Measurements from ENCODE around the gene DGKD. TPM values are rescaled to one million over a fixed set of nuclear protein-coding genes. Genes with fewer than 3 reads are reported as not detected.
A peak's percentile ranks its signal among the peaks of the same experiment; 100 is the strongest.

The DGKD gene
- total and polyA plus RNA-seq, 9 of the 15 experiments (the other 6 are each of a cell fraction or from before 2014, with no cell fraction given): 0.52 to 29.5 (median 10.6) TPM

DNA sequence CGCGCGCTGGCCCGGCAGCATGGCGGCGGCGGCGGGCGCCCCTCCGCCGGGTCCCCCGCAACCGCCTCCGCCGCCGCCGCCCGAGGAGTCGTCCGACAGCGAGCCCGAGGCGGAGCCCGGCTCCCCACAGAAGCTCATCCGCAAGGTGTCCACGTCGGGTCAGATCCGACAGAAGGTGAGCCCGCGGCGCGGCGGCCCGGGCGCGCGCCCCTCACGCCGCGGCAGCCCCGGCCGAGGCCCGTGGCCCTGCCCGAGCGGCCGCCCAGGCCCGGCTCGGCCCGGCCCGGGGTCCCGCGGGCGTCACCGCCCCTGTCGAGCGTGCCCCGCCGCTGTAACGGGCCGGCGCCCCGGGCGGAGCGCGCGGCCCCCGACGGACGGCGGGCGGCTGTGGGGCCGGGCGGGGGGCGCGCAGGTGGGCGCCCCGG, 218 bp downstream of the DGKD start:
- no peak for FAIRE-seq
- POLR2A ChIA-PET: interaction anchor here (0.6 kb wide), 1 partner anchor 702 kb away, joined by 5 read pairs; no protein-coding TSS in a partner anchor
- TF ChIP-seq NEUROD1 (IDR thresholded peaks at IDR 0.05; ENCODE audit: borderline replicate concordance, low read depth, low read length, partially characterized antibody): no peak
- TF ChIP-seq ZZZ3 (IDR thresholded peaks at IDR 0.05): no peak
- TF ChIP-seq, protein P1, sequence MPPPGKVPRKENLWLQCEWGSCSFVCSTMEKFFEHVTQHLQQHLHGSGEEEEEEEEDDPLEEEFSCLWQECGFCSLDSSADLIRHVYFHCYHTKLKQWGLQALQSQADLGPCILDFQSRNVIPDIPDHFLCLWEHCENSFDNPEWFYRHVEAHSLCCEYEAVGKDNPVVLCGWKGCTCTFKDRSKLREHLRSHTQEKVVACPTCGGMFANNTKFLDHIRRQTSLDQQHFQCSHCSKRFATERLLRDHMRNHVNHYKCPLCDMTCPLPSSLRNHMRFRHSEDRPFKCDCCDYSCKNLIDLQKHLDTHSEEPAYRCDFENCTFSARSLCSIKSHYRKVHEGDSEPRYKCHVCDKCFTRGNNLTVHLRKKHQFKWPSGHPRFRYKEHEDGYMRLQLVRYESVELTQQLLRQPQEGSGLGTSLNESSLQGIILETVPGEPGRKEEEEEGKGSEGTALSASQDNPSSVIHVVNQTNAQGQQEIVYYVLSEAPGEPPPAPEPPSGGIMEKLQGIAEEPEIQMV (tag; conservative IDR thresholded peaks at IDR 0.05; ENCODE audit: low read depth): no peak
- TF ChIP-seq RCOR1 (IDR thresholded peaks at IDR 0.05; ENCODE audit: borderline replicate concordance in 1 of 2, low read depth in 2 of 2, low read length in 2 of 2): no peak
- peak; percentile 68; the same call in 1 of the 2 replicates for TF ChIP-seq PHF8 (IDR thresholded peaks at IDR 0.05; ENCODE audit: borderline replicate concordance, low read length)
- TF ChIP-seq ZNF408 (CRISPR knock-in tag; IDR thresholded peaks at IDR 0.05; ENCODE audit: low read depth): no peak
- no peak for TF ChIP-seq SMARCE1 (IDR thresholded peaks at IDR 0.05)
- no peak for TF ChIP-seq NONO (IDR thresholded peaks at IDR 0.05; ENCODE audit: low read depth in 2 of 2, low read length in 1 of 2)
- TF ChIP-seq SAFB (IDR thresholded peaks at IDR 0.05; ENCODE audit: borderline replicate concordance, low read depth, low read length): no peak
- peak; percentile 0; the same call in 1 of the 2 replicates for TF ChIP-seq ZFX (CRISPR knock-in tag; IDR thresholded peaks at IDR 0.05)
- no peak for TF ChIP-seq FOSL1 (tag; conservative IDR thresholded peaks at IDR 0.05)
- peak; percentile 31 to 78 (median 70) for TF ChIP-seq YY1 (IDR thresholded peaks at IDR 0.05; ENCODE audit: borderline replicate concordance in 1 of 3, control insufficient read depth in 1 of 3, extremely low read depth in 1 of 3, insufficient read depth in 3 of 3, insufficient read length in 1 of 3, insufficient replicate concordance in 2 of 3, low read depth in 1 of 3, low read length in 2 of 3)
- TF ChIP-seq, protein P2, sequence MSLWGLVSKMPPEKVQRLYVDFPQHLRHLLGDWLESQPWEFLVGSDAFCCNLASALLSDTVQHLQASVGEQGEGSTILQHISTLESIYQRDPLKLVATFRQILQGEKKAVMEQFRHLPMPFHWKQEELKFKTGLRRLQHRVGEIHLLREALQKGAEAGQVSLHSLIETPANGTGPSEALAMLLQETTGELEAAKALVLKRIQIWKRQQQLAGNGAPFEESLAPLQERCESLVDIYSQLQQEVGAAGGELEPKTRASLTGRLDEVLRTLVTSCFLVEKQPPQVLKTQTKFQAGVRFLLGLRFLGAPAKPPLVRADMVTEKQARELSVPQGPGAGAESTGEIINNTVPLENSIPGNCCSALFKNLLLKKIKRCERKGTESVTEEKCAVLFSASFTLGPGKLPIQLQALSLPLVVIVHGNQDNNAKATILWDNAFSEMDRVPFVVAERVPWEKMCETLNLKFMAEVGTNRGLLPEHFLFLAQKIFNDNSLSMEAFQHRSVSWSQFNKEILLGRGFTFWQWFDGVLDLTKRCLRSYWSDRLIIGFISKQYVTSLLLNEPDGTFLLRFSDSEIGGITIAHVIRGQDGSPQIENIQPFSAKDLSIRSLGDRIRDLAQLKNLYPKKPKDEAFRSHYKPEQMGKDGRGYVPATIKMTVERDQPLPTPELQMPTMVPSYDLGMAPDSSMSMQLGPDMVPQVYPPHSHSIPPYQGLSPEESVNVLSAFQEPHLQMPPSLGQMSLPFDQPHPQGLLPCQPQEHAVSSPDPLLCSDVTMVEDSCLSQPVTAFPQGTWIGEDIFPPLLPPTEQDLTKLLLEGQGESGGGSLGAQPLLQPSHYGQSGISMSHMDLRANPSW (CRISPR knock-in tag; IDR thresholded peaks at IDR 0.05): no peak
- TF ChIP-seq CBX3 (IDR thresholded peaks at IDR 0.05; ENCODE audit: borderline replicate concordance in 1 of 2, low read length in 2 of 2): no peak
- TF ChIP-seq PTTG1 (tag; IDR thresholded peaks at IDR 0.05; ENCODE audit: low read depth): no peak
- TF ChIP-seq STAT5A (IDR thresholded peaks at IDR 0.05; ENCODE audit: borderline replicate concordance, low read length): no peak
- TF ChIP-seq POLR2G (IDR thresholded peaks at IDR 0.05; ENCODE audit: low read depth, low read length): peak; percentile 83

More for the DNA sequence above, 218 bp downstream of the DGKD start:
- no CpG with 5 or more reads among the region's 77 CpGs for WGBS (ENCODE audit: insufficient coverage, low coverage, missing lambda C conversion rate)
- CTCF ChIA-PET (ENCODE audit: low intra/inter-chr PET ratio): no interaction called here
- Histone ChIP-seq H3K27ac (ENCODE audit: extremely low read depth, low read depth, low read length) (no peak overlapping the region), H3K36me3 (ENCODE audit: control insufficient read depth, insufficient read depth, low read length) (peaks cover 12% of the 10 kb centered on the region; the same call in 2 of the 3 replicates), H3K9me1 (ENCODE audit: control insufficient read depth, insufficient read depth, low read length) (no peaks in the 10 kb centered on the region), H3K27me3 (ENCODE audit: control insufficient read depth in 2 of 2, insufficient read depth in 2 of 2, low read length in 2 of 2) (no peaks in the 10 kb centered on the region), H4K20me1 (replicated peaks; ENCODE audit: control insufficient read depth, insufficient read depth, low read length) (peaks cover 6% of the 10 kb centered on the region; the same call in 1 of the 2 replicates), H3K79me2 (ENCODE audit: control insufficient read depth, insufficient read depth, low read length) (peaks cover 27% of the 10 kb centered on the region), H3K4me2 (ENCODE audit: insufficient read depth, low read length) (peak overlapping the region; percentile 52; the same call in 1 of the 2 replicates), H3K4me3 (peak overlapping the region; percentile 52), H2AFZ (ENCODE audit: low read depth, low read length) (peak overlapping the region; percentile 81), H3K9ac (ENCODE audit: insufficient read depth in 1 of 2, low read depth in 2 of 2, low read length in 2 of 2) (peak overlapping the region in 1 of 2 experiments; percentile 93; a peak in 2 of 4 replicates), H3K4me1 (replicated peaks in 1 of 2; ENCODE audit: control insufficient read depth in 2 of 2, insufficient read depth in 2 of 2, low read length in 2 of 2) (peaks cover 31 to 34% of the 10 kb centered on the region in 2 experiments), H3K9me3 (replicated peaks; ENCODE audit: control insufficient read depth, insufficient read depth, low read depth, low read length) (no peaks in the 10 kb centered on the region)
- DNase-seq (ENCODE audit: extremely low read depth in 1 of 4, low spot score in 3 of 4) (no peak), ATAC-seq (no peak)
- intact Hi-C loops (cut with micrococcal nuclease) (no loop called here), in situ Hi-C loops (cut with MboI) (no loop called here)
- BruUV-seq (replicated peaks): no TSS peak
